ENCODE results near the gene PADI4.

Gene PADI4

DNA sequence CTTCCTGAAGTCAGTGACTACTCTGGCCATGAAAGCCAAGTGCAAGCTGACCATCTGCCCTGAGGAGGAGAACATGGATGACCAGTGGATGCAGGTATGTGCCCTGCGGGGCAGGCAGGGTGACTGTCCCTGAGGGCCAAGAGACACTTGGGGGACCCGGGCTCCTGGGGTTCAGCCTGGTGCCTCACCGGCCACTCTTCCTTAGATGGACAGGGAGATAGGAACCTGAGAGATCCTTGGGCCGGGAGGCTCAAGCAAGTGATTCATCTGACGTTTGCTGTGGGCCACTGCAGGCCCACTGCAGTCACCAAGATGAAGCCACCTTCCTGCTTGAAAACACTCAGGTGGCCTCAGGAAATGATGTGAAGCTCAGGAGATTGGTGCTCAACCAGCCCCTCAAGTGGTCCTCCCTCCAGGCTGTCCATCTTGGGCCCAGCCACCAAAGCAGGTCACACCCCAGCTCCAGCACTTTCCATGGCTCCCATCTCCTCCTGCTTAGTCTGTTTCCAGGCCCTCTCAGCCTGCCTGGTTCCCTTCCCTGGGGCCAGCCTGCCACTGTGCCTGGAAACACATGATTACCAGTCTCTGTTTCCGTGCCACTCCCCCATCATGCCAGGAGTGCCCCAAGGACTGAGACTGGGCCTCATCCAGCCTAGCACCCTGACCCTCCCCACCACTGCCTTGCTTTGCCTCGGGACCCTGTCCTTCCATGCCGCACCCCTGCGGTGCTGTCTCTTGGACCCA, 38.2 kb downstream of the PADI4 start:
- no peak for FAIRE-seq
- no peak for DNase-seq (ENCODE audit: extremely low spot score, insufficient read length, low read depth)

DNA sequence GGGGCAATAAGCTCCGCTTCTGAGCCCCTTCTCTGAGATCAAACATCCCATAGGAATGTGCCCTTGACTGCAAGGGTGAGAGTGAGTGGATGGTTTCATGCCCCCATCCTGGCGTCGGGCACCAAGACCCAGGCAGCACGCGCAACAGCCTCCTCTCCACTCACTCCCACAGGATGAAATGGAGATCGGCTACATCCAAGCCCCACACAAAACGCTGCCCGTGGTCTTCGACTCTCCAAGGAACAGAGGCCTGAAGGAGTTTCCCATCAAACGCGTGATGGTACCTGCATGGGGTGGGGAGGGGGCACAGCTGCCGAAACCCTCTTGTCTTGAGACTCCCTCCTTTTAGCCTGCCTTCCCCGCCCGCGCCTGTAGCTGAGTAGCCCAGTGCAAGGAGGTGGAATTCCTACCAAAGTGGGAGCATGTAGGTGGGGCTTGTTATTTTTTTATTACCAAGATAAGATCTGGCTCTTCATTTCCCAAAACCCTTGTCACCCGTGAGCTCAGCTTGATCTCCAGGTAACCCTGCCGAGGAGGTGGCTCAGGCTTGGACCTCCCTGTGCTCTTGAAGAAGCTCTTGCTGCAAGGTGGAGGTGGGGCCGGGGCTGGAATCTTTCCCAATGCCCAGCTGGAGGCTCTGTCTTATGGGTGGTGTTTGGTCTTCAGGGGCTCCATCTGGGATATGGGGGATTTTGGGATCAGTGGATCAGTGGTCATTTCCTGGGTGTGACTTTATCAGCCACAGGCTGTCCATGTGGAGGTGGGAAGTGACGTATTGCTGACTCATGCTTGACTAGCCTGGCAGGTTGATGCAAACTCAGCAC, 40.0 kb downstream of the PADI4 start:
- FAIRE-seq (no peak), DNase-seq (ENCODE audit: extremely low spot score, insufficient read length, low read depth) (no peak)

DNA sequence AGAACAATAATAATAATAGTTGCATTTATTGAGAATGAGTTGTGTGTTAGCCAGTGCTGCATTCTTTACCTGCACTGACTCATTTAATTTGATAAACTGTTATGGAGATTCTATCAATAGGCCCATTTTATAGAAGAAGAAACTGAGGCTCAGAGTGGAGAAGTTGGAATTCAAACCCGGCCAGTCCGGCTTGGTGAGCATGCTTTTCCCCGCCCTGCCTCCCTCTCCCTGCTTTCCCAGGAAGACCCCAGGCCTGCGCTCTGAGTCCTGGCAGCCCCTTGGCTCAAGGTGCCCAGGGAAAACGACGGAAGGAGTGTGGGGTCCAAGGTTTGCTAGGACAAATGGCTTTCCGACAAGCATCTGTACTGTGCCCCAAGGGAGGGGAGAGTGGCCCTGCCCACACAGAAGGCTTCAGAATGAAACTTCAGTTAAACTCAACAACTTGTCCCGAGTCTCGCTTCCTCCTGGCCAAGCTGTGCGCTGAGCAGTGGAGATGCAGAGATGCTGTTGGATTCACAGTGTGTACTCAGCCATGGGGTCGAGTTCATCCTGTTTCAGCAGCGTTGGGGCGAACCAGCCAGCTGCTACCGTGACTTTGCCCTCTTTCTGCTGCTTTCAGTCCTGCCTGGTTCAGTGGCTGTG, 40.7 kb downstream of the PADI4 start:
- DNase-seq (ENCODE audit: extremely low spot score, insufficient read length, low read depth) (peak; percentile 51), FAIRE-seq (peak; percentile 84)

DNA sequence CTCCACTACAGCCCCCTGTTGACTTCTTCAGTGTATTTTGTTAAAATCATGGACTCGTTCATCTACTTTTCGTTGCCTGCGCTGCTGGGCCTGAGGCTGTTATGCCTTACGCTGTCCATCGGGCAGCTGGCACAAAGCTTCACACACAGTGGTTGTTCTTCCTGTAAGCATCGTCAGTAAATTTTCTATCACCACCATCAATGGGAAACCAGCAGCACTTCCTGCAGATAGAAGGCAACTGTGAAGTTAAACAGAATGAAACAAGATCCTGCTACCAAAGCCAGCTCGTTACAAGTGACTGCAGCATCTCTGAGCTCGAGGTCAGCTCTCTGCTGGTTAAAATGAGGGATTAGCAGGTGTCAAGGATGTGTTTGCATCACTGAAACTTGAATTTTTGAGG, 42.1 kb downstream of the PADI4 start:
- no peak for DNase-seq (ENCODE audit: extremely low spot score, insufficient read length, low read depth)
- no peak for FAIRE-seq

DNA sequence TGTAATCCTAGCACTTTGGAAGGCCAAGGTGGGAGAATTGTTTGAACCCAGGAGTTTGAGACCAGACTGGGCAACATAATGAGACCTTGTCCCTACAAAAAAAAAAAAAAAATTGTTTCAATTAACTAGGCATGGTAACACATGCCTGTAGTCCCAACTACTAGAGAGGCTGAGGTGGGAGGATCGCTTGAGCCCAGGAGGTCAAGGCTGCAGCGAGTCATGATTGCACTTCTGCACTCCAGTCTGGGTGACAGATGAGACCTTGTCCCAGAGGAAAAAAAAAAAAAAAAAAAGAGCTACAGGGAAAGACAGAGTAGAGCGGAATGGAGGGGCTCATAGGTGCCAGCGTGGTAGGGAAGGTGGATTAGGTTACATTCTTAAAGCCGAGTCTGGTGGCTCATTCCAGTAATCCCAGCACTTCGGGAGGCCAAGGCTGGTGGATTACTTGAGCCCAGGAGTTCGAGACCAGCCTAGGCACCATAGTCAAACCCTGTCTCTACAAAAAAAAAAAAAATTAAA, 43.0 kb downstream of the PADI4 start:
- no peak for DNase-seq (ENCODE audit: extremely low spot score, insufficient read length, low read depth)
- no peak for FAIRE-seq

DNA sequence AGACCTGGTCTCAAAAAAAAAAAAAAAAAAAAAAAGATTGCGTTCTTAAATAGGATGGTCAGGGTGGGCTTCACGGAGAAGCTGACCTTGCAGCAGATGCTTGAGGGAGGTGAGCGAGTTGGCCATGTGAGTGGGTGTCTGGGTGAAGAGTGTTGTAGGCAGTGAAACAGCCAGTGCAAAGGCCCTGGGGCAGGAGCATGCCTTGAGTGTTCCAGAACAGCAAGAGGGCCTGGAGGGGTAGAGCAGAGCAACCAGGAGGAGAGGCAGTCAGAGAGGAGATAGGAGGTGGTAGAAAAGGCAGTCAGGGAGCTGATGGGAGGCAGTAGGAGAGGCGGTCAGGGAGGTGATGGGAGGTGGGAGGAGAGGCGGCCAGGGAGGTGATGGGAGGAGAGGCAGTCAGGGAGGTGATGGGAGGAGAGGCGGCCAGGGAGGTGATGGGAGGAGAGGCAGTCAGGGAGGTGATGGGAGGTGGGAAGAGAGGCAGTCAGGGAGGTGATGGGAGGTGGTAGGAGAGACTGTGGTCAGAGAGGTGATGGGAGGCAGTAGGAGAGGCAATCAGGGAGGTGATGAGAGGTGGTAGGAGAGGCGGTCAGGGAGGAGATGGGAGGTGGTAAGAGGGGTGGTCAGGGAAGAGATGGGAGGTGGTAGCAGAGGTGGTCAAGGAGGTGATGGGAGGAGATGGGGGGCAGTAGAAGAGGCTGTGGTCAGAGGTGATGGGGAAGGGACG, 43.8 kb downstream of the PADI4 start:
- FAIRE-seq (no peak), DNase-seq (ENCODE audit: extremely low spot score, insufficient read length, low read depth) (no peak)

DNA sequence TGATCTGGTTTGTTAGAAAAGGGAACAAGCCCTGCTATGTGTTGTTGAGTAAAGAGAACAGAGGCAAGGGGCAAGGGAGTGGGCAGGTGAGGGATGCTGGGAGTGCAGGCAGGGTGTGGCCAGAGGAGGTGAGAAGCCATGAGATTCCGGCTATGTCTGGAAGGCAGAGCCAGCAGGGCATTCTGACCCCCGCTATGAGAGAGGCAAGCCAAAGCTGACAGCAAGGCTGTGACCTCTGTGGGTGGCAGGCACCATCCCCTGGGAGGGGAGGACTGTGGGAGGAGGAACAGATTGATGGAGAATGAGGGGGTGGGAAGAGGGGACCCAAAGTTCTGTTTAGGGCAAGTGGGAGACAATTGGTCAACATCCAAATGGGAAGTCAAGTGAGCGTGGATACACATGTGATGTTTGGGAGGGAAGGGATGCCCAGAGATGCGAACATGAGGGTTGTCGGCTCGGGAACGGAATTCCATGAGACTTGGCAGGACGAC, 44.5 kb downstream of the PADI4 start:
- FAIRE-seq (no peak), DNase-seq (ENCODE audit: extremely low spot score, insufficient read length, low read depth) (no peak)

DNA sequence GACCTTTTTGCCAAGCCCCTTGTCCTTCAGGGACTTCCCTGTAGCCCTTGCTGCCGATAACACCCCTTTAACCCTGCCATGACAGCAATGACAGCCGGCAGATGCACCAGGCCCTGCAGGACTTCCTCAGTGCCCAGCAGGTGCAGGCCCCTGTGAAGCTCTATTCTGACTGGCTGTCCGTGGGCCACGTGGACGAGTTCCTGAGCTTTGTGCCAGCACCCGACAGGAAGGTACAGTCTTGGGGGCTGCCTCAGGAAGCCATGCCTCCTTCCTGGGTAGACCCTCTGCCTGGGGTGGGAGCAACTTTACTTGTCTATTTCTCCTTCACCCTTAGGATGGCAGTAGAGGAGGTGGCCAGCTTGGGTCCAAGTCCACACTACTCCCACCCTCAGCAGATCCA, 47.9 kb downstream of the PADI4 start:
- DNase-seq (ENCODE audit: extremely low spot score, insufficient read length, low read depth) (no peak), FAIRE-seq (no peak)

DNA sequence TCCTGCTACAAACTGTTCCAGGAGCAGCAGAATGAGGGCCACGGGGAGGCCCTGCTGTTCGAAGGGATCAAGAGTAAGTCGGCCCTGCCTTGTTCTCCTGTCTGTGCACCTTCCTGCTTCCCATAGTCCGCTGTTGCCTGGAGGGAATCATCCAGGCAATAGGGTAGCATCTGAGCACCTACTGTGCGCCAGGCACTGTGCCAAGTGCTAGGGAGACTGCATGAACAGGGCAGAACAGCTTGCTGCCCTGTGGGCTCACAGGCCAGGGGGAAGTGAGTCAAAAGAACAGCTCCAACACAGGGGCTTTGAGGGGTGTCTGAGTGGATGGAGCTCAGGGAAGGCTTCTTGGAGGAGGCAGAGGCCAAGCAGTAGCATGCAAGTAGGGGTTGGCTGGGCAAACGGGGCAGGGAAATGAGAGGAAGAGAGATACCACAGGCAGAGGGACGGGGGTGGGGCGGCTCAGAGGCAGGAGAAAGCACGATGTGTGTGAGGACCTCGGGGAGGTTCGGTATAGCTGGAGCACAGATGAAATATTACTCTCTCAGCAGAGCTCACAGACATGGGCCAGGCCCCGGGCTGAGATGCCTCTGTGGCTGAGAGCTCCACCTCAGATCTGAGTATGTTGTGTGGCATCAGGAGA, 48.5 kb downstream of the PADI4 start:
- FAIRE-seq (no peak), DNase-seq (ENCODE audit: extremely low spot score, insufficient read length, low read depth) (no peak)

DNA sequence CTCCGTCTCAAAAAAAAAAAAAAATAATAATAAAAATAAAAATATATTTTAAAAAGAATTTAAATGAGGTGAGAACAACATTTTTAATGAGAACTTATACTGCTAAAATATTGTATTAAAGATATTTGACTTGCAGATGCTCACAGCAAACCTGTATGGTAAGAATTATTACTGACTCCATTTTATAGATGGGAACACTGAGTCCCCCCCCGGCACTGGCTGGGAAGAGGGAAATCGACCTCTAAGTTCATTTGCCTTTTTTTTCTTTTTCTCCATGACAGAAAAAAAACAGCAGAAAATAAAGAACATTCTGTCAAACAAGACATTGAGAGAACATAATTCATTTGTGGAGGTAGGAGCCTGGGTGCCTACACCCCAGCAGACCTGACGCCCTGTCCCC, 50.6 kb downstream of the PADI4 start:
- DNase-seq (ENCODE audit: extremely low spot score, insufficient read length, low read depth) (no peak), FAIRE-seq (no peak)

DNA sequence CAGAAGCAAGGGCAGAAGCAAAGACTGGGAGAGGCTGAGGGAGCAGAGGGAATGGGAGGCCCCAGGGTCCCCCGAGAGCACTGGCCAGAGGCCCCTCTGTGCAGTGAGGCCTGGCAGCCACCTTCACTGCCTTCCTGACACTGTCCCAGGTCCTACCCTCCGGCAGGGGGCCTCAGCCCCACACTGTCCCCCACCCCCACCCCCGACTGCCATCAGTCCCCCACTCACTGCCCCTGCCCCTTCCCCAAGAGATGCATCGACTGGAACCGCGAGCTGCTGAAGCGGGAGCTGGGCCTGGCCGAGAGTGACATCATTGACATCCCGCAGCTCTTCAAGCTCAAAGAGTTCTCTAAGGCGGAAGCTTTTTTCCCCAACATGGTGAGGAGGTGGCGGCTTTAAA, 51.0 kb downstream of the PADI4 start:
- DNase-seq (ENCODE audit: extremely low spot score, insufficient read length, low read depth) (no peak), FAIRE-seq (no peak)

DNA sequence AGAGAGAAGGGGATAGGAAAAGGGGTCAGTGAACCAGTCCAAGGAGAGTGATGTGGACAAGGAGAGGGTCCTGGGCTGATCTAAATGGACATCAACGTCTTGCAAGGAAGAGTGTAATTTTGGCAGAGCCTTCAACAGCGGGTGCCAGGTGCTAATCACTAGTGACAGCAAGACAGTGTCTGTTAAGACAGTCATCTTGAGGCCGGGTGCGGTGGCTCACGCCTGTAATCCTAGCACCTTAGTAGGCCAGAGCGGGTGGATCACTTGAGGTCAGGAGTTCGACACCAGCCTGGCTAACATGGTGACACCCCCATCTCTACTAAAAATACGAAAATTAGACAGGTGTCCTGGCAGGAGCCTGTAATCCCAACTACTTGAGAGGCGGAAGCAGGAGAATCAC, 51.8 kb downstream of the PADI4 start:
- DNase-seq (ENCODE audit: extremely low spot score, insufficient read length, low read depth) (no peak), FAIRE-seq (no peak)

DNA sequence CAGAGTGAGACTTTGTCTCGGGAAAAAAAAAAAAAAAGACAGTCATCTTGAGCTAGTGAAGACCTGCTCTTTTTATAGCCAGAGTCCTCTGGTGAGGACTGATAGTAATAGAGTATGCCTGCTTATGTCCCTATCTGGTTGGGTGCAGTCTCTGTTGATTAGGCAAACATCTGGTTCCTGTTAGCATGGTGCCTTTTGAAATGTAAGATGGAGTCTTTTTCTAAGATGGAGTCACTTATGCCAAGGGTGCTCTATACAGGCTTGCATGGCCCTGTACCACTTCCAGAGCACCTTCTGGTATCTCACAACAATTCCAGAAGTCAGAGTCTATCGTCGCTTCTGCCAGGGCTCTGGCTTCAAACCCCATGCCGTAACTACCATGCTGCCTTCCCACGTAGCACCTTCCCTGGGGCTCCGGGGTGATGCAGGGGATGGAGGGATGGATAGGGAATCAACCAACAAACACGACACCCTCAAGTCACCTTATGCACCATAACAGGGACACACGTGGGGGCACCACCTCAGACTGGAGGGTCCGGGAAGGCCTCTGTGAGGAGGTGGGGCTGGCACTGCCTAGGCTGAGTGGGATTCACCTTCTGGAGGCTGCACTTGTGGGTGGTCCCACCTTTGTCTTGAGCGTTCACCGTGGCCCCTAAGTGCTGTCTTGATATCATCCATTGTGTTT, 52.4 kb downstream of the PADI4 start:
- no peak for FAIRE-seq

DNA sequence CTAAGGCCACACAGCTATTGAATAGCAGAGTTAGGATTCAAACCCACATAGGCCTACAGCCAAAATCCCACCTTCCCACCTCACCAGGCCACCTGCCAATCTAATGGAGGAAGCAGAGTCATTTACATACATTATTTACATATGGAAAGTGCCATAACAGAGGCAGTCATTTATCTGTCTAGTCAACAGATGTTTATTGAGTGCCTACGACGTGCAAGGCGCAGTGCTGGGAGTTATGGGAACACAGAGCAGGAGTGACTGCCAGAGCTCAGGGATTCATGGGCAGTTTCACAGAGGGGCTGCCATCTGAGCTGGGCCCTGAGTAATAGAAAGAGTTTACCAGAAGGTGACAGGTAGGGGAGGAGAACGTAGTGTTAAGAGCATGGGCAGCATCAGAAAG, 53.7 kb downstream of the PADI4 start:
- FAIRE-seq: no peak
- DNase-seq (ENCODE audit: extremely low spot score, insufficient read length, low read depth): no peak

More for the DNA sequence above, 52.4 kb downstream of the PADI4 start:
- no peak for DNase-seq (ENCODE audit: extremely low spot score, insufficient read length, low read depth)

DNA sequence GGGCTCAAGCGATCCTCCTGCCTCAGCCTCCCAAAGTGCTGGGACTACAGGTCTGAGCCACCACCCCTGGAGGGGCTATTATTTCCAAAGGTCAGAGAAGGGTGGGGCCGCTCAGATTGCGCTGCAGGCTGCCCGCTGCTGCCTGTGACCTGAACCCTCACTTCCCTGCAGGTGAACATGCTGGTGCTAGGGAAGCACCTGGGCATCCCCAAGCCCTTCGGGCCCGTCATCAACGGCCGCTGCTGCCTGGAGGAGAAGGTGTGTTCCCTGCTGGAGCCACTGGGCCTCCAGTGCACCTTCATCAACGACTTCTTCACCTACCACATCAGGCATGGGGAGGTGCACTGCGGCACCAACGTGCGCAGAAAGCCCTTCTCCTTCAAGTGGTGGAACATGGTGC, 55.4 kb downstream of the PADI4 start:
- DNase-seq (ENCODE audit: extremely low spot score, insufficient read length, low read depth) (no peak), FAIRE-seq (no peak)

DNA sequence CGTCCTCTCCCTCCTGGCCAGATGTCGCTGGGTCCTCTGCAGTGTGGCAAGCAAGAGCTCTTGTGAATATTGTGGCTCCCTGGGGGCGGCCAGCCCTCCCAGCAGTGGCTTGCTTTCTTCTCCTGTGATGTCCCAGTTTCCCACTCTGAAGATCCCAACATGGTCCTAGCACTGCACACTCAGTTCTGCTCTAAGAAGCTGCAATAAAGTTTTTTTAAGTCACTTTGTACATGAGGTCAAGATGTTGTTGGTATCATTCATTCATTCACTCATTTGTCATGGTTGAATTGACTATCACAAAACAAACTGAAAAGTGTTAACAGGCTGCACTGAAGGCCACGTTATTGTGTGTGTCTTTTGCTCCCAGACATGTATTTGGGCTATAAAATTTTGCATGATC, 55.8 kb downstream of the PADI4 start:
- no peak for DNase-seq (ENCODE audit: extremely low spot score, insufficient read length, low read depth)
- FAIRE-seq: no peak

DNA sequence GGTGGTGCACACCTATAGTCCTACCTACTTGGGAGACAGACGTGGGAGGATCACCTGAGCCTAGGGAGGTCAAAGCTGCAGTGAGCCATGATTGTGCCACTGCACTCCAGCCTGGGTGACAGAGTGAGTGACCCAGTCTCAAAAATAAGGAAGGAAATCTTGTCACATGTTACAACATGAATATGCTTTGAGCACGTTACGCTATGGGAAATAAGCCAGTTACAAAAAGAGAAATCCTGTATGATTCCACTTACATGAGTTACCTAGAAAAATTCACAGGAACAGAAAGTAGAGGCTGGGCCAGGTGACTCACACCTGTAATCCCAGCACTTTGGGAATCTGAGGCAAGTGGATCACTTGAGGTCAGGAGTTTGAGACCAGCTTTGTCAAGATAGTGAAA, 57.3 kb downstream of the PADI4 start:
- FAIRE-seq (no peak), DNase-seq (ENCODE audit: extremely low spot score, insufficient read length, low read depth) (no peak)

DNA sequence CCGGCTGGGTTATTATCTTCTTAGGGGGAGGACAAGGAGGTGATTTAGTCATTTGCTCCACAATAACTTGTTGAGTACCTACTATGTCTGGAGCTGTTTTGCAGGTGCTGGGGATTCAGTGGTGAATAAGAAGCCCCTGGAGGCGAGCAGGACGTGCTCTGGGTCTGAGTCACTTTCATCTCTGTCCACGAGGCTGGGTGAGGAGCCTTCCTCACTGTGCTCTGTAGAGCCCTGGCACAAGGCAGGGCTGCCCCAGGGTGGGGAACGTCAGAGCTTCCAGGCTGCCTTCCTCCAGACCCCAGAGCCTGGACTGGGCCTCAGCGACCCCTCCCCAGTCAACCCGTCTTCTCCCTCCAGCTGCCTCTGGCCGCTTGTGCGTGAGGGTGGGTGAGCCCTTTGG, 61.5 kb downstream of the PADI4 start:
- DNase-seq (ENCODE audit: extremely low spot score, insufficient read length, low read depth) (no peak), FAIRE-seq (no peak)

DNA sequence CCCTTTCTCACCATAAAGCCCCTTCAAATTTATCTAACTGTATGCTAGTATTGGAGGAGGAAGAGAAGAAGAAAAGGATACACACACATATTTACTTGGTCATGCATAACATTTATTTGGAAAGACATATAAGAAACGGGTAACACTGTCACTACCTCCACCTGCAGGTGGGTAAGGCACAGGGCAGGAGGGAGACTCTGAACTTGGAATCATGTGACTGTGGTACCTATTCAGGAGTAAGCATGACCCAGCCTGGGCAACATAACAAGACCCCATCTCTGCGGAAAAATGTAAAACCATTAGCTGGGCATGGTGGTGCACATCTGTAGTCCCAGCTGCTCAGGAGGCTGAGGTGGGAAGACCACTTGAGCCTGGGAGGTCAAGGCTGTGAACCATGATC, 62.6 kb downstream of the PADI4 start:
- FAIRE-seq: no peak
- no peak for DNase-seq (ENCODE audit: extremely low spot score, insufficient read length, low read depth)

Data from GM18507 (cell line).